CD4-positive, alpha-beta T cell treated with Interleukin-17A for 1 hour (primary cell): ENCODE data around the gene OR52E1.
"Not testable (repeated sequence)": the region's sequence is repeated elsewhere in the genome, so short reads cannot be mapped to it uniquely, and the experiment has no call there.

Experiments used
- DNase-seq: peaks from one replicate; pipeline ENCODE4 v3.0.0-alpha.2; 2020

OR52E1 gene

DNA sequence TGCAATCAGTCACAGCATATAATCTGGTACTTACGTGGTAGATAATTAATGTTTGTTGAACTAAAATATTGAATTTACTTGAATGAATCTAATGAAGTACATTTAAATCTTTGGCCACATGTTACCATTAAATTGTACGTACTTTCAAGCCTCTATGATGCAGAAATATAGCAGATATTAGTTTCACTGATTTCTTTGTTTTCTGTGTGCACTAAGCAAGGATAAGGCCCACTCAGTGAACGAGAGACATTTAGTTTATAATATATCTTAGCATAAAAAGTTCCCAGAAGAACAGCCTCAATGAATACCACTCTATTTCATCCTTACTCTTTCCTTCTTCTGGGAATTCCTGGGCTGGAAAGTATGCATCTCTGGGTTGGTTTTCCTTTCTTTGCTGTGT, at the start of gene OR52E1:
Gene OR52E1 (plus strand): TSS at position 301 of the 400 bp plus-strand sequence.
- DNase-seq = no peak

DNA sequence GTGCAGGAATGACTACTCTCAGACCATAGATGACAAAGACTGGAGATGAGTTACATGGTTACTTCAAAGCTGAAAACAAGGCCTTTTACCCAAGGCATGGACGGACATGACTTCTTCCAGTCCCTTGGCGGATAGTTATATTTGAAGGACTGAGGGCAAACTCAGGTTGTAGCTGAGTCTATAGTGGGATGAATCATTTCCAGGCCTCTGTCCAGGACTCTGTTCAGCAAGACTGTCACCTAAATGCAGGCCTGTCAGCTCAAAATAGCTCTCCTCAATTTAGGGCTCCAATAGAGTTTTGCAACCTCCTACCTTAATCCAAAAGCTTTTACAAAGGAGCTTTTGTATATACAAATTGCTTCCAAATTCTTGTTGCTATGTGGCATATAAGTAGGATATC, 47.4 kb upstream of the OR52E1 start:
- DNase-seq = no peak

DNA sequence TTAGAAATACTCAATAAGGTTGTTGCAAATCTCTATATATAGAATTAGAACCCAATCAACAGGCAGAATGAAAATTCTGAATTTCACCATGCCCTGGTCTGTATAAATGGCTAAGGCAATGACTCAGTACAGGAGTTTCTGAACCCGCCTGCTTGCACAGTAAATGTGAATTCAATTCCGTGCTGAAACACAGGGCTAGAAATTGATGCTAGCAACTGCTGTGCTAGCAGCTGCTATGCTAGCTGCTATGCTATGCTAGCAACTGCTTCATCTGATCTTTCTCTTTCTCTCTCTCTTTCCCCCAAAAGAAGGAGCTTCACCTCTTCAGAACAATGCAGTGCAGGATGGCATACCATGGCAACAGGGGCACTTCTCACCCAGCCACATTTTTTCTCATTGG, 32.7 kb upstream of the OR52E1 start:
- DNase-seq = no peak

DNA sequence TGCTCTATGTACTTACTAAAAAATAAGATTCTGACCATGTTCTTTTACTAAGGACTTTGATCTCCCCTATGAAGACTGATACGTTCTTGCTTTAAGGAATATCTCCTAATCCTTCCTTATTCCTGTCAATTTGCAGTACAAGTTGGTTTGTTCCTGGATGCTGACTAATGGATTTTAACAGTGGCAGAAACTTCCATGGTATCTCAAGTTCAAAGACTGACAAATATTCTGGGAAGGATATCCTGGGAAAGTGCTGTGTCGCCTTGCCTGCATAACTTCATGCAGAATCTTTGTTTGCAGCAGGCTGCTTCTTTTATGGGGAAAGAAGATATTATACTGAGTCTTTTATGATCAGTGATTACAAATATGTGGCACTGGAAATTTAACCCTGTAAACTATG, 31.4 kb upstream of the OR52E1 start:
- no peak for DNase-seq

DNA sequence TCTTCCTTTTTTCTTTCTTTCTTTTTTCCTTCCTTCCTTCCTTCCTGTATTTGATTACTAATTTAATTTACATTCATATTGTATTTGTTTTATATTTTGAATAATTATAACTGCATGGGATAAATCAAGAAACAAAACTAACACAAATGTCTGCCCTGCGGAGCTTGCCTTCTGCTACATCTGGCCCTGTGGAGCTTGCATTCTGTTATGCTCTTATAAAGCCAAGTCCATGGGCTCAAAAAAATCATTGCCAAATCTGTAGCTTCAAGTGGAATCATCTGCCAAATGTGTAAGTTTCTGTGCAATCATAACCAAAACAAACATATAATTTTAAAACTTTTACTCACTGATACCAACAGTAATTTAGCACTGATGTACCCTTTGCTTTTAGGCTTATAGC, 31.0 kb upstream of the OR52E1 start:
- DNase-seq = no peak

DNA sequence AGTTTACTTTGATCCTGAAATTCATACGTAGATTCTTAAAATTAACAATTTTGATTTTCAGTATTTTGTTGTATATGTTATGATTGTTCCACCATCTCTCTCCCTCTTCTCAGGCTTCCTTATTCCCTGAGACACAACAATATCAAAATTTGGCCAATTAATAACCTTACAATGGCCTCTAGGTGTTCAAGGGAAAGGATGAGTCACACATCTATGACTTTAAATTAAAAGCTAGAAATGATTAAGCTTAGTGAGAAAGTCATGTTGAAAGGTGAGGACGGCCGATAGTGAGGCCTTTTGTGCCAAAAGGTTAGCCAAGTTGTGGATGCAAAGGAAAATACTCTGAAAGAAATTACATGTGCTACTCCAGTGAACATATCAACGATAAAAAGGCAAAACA, 28.5 kb upstream of the OR52E1 start:
- DNase-seq = no peak

DNA sequence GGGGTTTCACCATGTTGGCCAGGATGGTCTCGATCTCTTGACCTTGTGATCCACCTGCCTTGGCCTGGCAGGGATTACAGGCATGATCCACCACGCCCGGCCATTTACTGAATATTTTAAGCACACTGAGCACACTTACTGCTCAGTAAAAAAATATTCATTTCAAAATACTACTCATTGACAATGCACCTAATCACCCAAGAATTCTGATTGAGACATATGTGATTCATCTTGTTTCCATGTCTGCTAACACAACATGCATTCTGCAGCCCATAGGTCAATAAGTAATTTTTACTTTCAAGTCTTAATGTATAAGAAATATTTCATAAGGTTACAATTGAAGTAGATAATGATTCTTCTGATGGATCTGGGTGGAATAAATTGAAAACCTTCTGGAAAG, 27.3 kb upstream of the OR52E1 start:
- DNase-seq = no peak

DNA sequence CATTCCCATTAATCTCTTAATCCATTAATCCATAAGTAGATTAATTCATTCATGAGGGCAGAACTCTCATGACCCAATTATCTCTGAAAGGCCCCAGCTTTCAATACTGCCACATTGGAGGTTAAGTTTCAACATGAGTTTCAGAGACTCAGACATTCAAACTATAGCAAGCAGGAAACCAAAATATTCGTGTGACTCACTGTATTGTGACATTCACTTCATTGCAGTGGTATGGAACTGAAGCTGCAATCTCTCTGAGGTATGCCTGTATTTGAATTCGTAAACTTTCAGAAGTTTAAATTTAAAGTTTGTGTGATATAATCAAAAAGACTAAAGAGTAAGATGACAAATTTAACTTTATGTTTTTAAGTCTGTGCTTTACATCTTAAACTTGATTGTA, 26.0 kb upstream of the OR52E1 start:
- DNase-seq = no peak

DNA sequence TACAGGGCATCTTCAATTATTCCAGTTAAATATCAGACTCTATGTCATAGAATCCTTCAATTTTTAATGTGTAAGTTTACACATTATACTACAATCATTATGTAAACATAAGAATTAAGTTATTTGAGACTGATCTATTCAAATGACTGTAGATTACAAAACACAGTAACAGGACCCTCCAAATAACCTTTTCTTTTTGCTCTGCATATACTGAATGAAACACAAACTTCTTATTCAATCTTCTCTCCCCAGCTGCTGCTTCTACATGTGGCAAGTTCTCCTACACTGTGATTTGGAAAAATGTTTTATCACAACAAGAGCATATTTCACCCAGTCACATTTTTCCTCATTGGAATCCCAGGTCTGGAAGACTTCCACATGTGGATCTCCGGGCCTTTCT, 23.1 kb upstream of the OR52E1 start, which contains the start of gene OR52J3:
Gene OR52J3 (plus strand): TSS at position 301 of the 400 bp plus-strand sequence. CDS start 0 bp downstream, at position 301.
- no peak for DNase-seq

DNA sequence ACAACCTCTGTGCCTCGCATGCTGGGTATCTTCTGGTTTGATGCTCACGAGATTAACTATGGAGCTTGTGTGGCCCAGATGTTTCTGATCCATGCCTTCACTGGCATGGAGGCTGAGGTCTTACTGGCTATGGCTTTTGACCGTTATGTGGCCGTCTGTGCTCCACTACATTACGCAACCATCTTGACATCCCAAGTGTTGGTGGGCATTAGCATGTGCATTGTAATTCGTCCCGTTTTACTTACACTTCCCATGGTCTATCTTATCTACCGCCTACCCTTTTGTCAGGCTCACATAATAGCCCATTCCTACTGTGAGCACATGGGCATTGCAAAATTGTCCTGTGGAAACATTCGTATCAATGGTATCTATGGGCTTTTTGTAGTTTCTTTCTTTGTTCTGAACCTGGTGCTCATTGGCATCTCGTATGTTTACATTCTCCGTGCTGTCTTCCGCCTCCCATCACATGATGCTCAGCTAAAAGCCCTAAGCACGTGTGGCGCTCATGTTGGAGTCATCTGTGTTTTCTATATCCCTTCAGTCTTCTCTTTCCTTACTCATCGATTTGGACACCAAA, 22.5 kb upstream of the OR52E1 start:
- DNase-seq = no peak

DNA sequence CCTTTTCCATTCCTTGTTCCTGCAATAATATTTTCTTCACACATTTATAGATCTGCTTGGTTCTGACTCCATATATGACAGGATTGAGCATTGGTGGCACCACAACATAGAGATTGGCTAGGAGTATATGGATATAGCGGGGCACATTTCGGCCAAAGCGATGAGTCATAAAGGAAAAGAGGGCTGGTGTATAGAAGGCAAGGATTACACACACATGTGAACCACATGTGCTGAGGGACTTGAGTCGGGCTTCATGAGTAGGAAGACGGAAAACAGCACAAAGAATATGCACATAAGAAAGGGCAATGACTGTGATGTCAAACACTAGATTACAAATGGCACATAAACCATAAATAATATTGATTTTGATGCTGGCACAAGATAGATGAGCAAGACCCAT, 10.7 kb upstream of the OR52E1 start:
- DNase-seq = not testable (repeated sequence)

DNA sequence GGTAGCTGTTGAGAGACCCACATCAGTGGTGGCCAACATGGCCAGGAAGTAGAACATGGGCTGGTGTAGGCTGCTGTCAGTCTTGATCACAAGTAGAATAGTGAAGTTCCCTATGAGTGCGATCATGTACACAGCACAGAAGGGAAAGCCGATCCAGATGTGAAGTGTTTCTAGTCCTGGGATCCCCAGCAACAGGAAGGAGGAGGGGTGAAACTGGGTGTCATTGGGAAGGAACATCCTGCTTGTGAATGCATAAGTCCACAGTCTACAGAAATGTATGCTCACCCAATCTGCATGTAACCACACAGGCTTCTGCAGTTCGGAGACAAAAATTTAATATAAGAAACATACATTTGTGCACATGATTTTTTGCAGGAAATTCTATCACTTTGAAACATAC, 10.0 kb upstream of the OR52E1 start, which contains the start of gene OR52E2:
Gene OR52E2 (minus strand): TSS at position 237 of the 400 bp plus-strand sequence. CDS start 0 bp downstream, at position 237.
- no peak for DNase-seq

DNA sequence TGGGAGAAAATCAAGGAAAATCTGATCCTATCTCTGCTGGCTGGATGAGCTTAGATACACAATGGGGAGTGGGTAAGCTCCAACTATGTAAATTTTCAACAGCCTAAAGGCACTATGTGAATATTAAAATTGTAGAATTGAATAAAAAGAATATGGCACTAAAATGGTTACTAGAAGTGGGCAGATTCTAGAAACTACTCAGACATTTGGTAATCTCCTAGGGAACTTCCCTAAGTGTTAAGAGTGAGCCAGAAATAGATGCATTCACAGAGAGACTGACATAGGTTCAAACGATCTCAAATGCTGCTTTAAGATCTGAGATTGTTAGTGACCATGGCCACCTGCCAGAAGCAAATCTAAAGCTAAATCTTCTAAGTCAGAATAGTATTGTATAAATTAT, 4.3 kb upstream of the OR52E1 start:
- DNase-seq = no peak

DNA sequence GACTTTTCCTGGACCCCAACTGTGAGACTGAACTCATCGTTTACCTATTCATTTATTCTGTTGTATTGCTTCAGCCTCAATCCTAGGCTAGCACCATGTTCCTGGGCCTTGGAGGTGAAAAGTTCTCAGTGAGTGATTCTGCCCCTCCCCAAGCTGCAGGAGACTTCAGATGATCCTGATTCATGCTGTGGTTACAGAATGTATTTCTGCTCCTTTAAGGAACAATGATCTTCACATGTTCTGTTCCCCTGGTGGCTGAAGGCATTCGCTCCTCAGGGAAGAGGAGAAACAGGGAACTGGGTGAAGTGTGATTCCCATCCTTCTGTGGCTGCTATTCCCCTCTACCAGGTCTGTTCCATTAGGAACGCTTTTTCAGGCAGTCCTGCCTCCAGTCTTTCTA, 2.4 kb downstream of the OR52E1 start:
- no peak for DNase-seq

DNA sequence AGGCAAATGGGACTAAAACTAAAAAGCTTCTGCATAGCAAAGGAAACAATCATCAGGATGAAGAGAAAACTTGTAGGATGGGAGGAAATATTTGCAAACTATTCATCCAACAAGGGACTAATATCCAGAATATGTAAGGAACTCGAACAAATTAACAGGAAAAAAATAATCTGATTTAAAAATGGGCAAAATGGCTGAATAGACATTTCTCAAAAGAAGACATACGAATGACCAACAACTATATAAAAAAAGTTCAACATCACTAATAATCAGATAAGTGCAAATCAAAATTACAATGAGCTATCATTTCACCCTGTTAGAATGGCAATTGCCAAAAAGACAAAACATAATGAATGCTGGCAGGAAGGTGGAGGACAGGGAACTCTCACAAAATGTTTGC, 12.0 kb downstream of the OR52E1 start:
- DNase-seq = no peak

DNA sequence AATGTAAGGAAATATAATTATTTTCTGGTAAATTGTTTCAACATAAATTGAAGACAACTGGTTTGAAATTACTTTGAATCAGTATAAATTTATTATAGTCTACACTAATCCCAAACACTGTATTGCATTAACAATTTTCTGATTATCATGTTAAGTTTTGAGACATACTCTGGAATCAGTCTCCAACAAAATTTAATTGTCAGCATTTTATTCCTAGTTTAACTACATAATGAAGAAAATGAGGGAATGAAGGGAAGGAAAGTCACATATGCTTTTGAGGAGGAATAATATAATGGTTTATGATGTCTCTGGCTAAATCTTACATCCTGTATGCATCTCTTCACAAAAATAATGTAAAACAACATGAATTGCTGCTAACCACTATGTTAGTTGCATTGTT, 14.2 kb downstream of the OR52E1 start:
- no peak for DNase-seq

DNA sequence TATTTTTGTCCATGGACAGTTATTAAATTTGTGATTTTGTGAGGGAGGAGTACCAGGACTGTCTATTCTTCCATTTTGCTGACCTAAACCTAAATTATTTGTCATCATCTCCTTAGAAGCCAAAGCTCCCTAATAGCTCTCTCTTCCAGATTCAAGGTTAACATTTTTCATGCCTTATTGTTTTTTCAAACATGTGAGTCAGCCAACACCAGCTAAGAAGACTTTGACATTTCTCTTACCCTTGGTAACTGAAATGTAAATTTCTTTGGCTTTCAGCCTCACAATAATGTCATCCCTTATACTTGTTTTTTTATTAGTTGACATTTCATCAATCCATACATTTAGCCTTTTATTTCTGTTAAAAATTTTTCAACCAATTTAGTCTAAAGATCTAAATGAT, 19.2 kb downstream of the OR52E1 start:
- DNase-seq = no peak

DNA sequence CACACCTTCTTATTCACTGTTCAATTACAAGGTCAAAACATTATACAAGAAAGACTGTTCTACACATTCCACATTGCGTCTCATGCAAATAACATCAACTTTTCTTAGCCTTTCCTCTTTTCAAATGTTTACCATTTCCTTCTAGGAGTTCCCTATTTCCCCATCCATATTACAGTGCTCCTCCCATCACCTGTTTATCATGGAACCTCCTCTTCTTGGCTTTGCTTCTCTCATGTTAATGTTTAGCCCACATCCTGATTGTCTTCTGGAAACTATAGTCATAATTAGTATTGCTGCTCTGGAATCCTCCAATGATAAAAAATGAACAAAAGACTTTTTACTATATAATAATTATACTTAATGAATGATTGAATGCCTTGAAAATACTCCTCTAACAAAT, 21.3 kb downstream of the OR52E1 start:
- DNase-seq = no peak

DNA sequence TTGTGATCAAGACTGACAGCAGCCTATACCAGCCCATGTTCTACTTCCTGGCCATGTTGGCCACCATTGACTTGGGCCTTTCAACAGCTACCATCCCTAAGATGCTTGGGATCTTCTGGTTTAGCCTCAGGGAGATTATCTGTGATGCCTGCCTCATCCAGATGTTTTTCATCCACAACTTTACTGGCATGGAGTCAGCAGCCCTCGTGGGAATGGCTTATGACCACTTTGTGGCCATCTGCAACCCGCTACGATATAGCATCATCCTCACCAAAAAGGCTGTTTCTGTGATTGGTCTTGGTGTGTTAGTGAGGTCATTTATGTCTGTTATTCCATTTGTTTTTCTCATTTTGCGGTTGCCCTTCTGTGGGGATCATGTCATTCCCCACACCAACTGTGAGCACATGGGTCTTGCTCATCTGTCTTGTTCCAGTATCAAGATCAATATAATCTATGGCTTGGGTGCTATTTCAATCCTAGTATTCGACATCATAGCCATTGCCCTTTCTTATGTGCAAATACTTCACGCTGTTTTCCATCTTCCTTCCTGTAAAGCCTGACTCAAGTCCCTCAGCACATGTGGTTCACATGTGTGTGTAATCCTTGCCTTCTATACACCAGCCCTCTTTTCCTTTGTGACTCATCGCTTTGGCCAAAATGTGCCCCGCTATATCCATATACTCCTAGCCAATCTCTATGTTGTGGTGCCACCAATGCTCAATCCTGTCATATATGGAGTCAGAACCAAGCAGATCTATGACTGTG, 23.6 kb downstream of the OR52E1 start:
- no peak for DNase-seq

DNA sequence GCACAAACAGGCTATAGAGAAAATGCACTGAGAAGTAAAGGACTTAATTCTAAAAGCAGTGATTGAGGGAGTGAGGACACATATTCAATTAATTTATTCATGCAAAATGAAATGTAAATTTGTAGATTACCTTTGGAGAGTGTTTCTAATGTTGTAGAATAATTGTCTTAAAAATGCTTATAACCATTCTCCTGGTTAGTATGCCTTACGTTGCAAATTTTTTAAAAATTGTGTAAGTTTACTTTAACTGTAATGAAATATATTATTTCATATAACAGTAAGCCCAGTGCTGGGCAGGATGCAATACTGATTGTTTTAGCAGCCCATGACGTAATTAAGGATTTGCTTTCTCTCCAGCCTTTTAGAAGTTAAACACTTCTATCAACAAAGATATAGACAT, 26.6 kb downstream of the OR52E1 start:
- DNase-seq = no peak

DNA sequence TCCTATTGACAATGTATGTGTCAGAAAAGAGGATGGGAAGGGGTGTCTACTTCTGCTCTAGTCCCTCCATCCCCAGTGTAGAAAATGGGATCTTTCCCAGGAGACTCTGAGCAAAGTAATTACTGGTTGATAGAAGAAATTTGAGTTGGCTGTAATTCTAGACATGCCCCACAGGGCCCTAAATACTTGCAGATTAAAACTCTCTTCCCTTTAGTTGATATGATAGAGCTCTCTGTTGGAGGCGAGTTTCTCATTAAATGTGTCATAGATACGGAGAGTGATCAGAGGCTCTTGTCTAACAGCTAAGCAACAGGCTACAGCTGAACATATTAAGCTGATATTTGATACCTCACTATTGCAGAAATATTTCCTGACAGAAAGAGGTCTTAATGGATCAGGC, 32.9 kb downstream of the OR52E1 start:
- no peak for DNase-seq

DNA sequence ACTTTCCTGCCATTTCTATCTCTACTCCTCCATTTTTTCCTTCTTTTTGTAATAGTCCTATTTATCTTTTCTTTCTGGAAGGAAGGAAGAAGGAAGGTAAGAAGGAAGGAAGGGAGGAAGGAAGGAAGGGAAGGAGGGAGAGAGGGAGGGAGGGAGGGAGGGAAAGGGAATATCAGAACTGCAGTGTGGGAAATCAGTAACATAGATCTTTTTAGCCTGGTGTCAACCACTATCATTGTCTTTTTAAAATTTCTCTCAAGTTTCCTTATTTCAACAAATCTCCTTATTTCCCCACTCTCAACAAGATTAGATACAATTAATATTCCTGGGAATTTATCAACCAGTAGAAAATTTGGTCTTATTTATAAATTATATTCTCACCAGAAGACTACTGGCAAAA, 33.7 kb downstream of the OR52E1 start:
- DNase-seq = no peak

DNA sequence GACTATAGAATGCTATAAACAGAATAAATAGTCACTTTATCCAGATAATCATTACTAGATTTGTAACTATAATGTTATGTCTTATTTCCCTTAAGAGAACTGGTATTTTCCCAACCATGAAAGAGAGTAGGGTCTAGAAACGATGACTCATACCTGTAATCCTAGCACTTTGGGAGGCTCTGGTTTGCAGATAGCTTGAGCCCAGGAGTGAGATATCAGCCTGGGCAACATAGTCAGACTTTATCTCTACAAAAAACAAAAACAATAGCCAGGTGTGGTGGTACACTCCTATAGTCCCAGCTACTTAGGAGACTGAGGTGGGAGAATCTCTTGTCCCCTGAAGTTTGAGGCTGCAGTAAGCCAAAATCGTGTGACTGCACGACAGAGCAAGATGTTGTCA, 37.9 kb downstream of the OR52E1 start:
- no peak for DNase-seq

DNA sequence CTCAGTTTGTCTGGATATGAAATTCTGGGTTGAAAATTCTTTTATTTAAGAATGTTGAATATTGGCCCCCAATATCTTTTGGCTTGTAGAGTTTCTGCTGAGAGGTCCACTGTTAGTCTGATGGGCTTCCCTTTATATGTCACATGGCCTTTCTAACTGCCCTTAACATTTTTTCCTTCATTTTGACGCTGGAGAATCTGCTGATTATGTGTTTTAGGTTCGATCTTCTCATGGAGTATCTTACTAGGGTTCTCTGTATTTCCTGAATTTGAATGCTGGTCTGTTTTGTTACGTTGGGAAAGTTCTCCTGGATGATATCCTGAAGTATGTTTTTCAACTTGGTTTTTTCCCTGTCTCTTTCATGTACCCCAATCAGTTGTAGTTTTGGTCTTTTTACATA, 46.0 kb downstream of the OR52E1 start:
- no peak for DNase-seq

DNA sequence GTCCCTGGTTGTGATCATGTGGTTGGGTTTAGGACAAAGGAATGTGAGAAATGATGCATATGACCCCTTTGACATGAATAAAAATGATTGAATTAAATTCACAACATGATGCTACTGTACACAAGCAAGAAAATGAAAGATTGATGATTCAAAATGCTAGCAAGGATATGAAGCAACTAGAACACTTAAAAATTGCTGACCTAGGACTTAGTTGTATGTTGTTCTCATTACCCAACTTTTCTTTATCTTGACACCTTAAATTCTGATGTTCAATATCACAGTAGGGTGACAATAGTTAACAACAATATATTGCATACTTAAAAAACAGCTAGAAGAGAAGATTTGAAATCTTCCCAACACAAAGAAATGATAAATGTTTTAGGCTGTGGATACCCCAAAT, 48.2 kb downstream of the OR52E1 start:
- DNase-seq = no peak
